ENCODE data around the gene LRBA.

The LRBA gene

DNA sequence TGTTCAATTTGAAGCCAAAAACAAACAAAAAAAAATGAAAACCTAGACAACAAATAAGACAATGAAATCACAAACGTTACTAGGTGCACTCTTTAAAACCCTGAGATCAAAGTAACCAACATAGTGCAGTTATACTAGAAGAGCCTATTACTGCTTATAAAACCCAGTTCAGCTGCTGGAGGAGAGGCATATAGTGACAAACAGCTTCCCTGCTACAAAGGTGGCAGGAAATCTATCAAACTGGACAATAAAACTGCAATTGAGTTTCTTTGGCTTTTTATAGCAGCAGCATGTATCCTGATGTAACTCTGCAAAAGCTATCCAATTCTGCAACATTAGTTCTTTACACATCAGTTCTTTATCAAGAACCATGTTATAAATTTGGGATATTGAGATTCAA, 155.6 kb downstream of the LRBA start:
- Histone ChIP-seq H3K9ac (ENCODE audit: low read length) (no peak overlapping the region), H3K4me1 (ENCODE audit: control insufficient read depth, insufficient read depth, low read depth, low read length) (no peaks in the 10 kb centered on the region), H2AK5ac (ENCODE audit: low read length, severe bottlenecking) (no peak overlapping the region), H3K4ac (ENCODE audit: low read depth in 1 of 2, low read length in 2 of 2) (no peak overlapping the region), H3K4me2 (ENCODE audit: low read length, poor library complexity, severe bottlenecking) (no peak overlapping the region), H3K79me1 (replicated peaks; ENCODE audit: low read length, poor library complexity, severe bottlenecking) (peaks cover 2% of the 10 kb centered on the region), H4K91ac (ENCODE audit: low read length) (no peak overlapping the region), H3K14ac (ENCODE audit: low read length in 2 of 2) (no peak overlapping the region), H3K27ac (ENCODE audit: low read length, poor library complexity, severe bottlenecking) (no peak overlapping the region), H3K9me3 (ENCODE audit: control insufficient read depth, low read length) (no peaks in the 10 kb centered on the region), H2BK15ac (ENCODE audit: low read depth, poor library complexity, severe bottlenecking) (no peak overlapping the region), H4K8ac (ENCODE audit: low read length) (no peak overlapping the region), H2BK12ac (ENCODE audit: low read length in 2 of 2) (no peak overlapping the region), H2BK120ac (ENCODE audit: low read depth, low read length) (no peak overlapping the region), H3K36me3 (ENCODE audit: control insufficient read depth in 1 of 2, insufficient read depth in 2 of 2, low read depth in 1 of 2, low read length in 2 of 2) (no peaks in the 10 kb centered on the region), H3K4me3 (ENCODE audit: insufficient read depth in 1 of 2, low read depth in 1 of 2, low read length in 2 of 2) (no peak overlapping the region), H3K23ac (ENCODE audit: low read length in 2 of 2) (no peak overlapping the region), H3K18ac (ENCODE audit: low read depth in 1 of 2, low read length in 2 of 2) (no peak overlapping the region), H2AFZ (ENCODE audit: low read depth, low read length) (no peak overlapping the region), H3K27me3 (ENCODE audit: control insufficient read depth in 1 of 2, insufficient read depth in 1 of 2, low read length in 2 of 2) (no peaks in the 10 kb centered on the region), H2BK5ac (ENCODE audit: low read depth, low read length, poor library complexity, severe bottlenecking) (no peak overlapping the region)
- no peak for DNase-seq
- 64% methylated on average over 1 of the region's 1 CpG for WGBS

DNA sequence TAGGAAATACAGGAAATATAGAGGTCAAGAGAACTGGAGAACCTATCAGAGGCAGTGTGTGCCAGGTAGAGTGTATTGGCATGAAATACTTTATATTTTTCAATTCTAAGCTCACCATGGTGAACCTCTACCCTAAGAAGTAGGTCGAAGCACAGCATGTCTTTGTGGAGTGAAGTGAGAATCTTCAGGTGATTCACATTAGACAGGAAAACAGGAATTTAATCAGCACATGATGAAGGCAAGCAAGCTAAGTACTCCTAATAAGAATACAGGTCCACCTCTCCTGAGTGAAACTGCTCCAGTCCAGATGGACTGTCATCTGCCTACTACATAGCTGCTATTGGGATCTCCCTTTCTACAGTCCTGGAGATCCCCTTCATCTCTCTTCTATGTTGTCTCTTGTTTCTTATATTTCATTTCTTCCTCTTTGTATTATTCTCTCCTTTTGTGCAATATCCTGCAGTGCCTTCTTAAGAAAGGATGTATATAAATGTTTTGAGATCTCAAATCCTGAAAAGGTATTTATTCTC, 159.0 kb downstream of the LRBA start:
- Histone ChIP-seq H3K4me2 (ENCODE audit: low read length, poor library complexity, severe bottlenecking) (no peak overlapping the region), H2BK15ac (ENCODE audit: low read depth, poor library complexity, severe bottlenecking) (no peak overlapping the region), H4K8ac (ENCODE audit: low read length) (no peak overlapping the region), H2AK5ac (ENCODE audit: low read length, severe bottlenecking) (no peak overlapping the region), H3K9ac (ENCODE audit: low read length) (no peak overlapping the region), H3K18ac (ENCODE audit: low read depth in 1 of 2, low read length in 2 of 2) (no peak overlapping the region), H2BK120ac (ENCODE audit: low read depth, low read length) (no peak overlapping the region), H2BK12ac (ENCODE audit: low read length in 2 of 2) (no peak overlapping the region), H3K23ac (ENCODE audit: low read length in 2 of 2) (no peak overlapping the region), H3K14ac (ENCODE audit: low read length in 2 of 2) (no peak overlapping the region), H3K27ac (ENCODE audit: low read length, poor library complexity, severe bottlenecking) (no peak overlapping the region), H3K4me3 (ENCODE audit: insufficient read depth in 1 of 2, low read depth in 1 of 2, low read length in 2 of 2) (no peak overlapping the region), H3K4ac (ENCODE audit: low read depth in 1 of 2, low read length in 2 of 2) (no peak overlapping the region), H4K91ac (ENCODE audit: low read length) (no peak overlapping the region), H2BK5ac (ENCODE audit: low read depth, low read length, poor library complexity, severe bottlenecking) (no peak overlapping the region), H2AFZ (ENCODE audit: low read depth, low read length) (no peak overlapping the region), H3K36me3 (ENCODE audit: control insufficient read depth in 1 of 2, insufficient read depth in 2 of 2, low read depth in 1 of 2, low read length in 2 of 2) (peaks cover 0 to 3% of the 10 kb centered on the region in 2 experiments), H3K4me1 (ENCODE audit: control insufficient read depth, insufficient read depth, low read depth, low read length) (no peaks in the 10 kb centered on the region), H3K79me1 (replicated peaks; ENCODE audit: low read length, poor library complexity, severe bottlenecking) (peaks cover 1% of the 10 kb centered on the region), H3K27me3 (ENCODE audit: control insufficient read depth in 1 of 2, insufficient read depth in 1 of 2, low read length in 2 of 2) (no peaks in the 10 kb centered on the region), H3K9me3 (ENCODE audit: control insufficient read depth, low read length) (no peaks in the 10 kb centered on the region)
- DNase-seq: no peak
- 100% methylated on average over 1 of the region's 1 CpG for WGBS

DNA sequence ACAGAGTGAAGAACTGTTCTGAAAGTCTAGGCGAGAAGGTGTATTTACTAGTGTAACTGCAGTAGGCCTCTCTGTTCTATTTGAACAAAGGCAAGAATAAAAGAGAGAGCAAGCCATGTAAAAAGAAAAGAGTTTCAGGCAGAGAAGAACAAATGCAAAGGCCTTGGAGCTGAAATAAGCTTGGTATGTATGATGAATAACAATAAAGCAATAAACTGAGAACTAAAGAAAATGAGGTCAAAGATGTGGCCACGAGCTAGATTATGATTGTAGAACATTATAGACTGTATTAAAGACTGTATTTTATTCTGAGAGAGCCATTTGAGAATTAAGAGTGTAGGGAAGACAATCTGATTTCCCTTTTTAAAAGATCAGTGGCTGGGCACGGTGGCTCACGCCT, 160.5 kb downstream of the LRBA start:
- Histone ChIP-seq H2AK5ac (ENCODE audit: low read length, severe bottlenecking) (no peak overlapping the region), H3K23ac (ENCODE audit: low read length in 2 of 2) (no peak overlapping the region), H2BK12ac (ENCODE audit: low read length in 2 of 2) (no peak overlapping the region), H4K91ac (ENCODE audit: low read length) (no peak overlapping the region), H2BK15ac (ENCODE audit: low read depth, poor library complexity, severe bottlenecking) (no peak overlapping the region), H3K4ac (ENCODE audit: low read depth in 1 of 2, low read length in 2 of 2) (no peak overlapping the region), H3K36me3 (ENCODE audit: control insufficient read depth in 1 of 2, insufficient read depth in 2 of 2, low read depth in 1 of 2, low read length in 2 of 2) (peaks cover 0 to 3% of the 10 kb centered on the region in 2 experiments), H2BK120ac (ENCODE audit: low read depth, low read length) (no peak overlapping the region), H3K18ac (ENCODE audit: low read depth in 1 of 2, low read length in 2 of 2) (no peak overlapping the region), H3K9ac (ENCODE audit: low read length) (no peak overlapping the region), H2BK5ac (ENCODE audit: low read depth, low read length, poor library complexity, severe bottlenecking) (no peak overlapping the region), H3K4me1 (ENCODE audit: control insufficient read depth, insufficient read depth, low read depth, low read length) (no peaks in the 10 kb centered on the region), H3K27me3 (ENCODE audit: control insufficient read depth in 1 of 2, insufficient read depth in 1 of 2, low read length in 2 of 2) (no peaks in the 10 kb centered on the region), H2AFZ (ENCODE audit: low read depth, low read length) (no peak overlapping the region), H3K4me3 (ENCODE audit: insufficient read depth in 1 of 2, low read depth in 1 of 2, low read length in 2 of 2) (no peak overlapping the region), H3K4me2 (ENCODE audit: low read length, poor library complexity, severe bottlenecking) (no peak overlapping the region), H3K27ac (ENCODE audit: low read length, poor library complexity, severe bottlenecking) (no peak overlapping the region), H3K79me1 (replicated peaks; ENCODE audit: low read length, poor library complexity, severe bottlenecking) (peaks cover 1% of the 10 kb centered on the region), H3K9me3 (ENCODE audit: control insufficient read depth, low read length) (no peaks in the 10 kb centered on the region), H4K8ac (ENCODE audit: low read length) (no peak overlapping the region), H3K14ac (ENCODE audit: low read length in 2 of 2) (no peak overlapping the region)
- DNase-seq: no peak
- 97% methylated on average over 4 of the region's 4 CpGs for WGBS

DNA sequence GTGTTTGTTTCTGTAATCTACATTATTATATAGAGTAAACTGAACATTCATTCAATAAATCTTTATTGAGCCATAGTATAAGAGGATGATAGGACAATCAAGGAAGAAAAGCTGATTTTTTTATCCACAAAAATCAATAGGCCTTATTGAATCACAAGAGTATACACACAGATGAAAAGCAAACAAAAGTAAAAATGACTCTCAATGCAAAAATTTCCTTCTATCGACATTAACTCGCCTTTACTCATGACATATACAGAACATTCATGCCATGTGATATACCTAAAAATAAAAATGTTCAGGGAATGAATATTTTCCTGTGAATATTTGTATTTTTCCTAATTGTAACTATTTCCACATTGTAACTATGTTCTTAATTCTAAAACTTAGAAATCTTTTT, 161.2 kb downstream of the LRBA start:
- no peak overlapping the region for H4K91ac ChIP-seq (ENCODE audit: low read length)
- H3K23ac ChIP-seq (ENCODE audit: low read length in 2 of 2): no peak overlapping the region
- H3K9ac ChIP-seq (ENCODE audit: low read length): no peak overlapping the region
- H2BK12ac ChIP-seq (ENCODE audit: low read length in 2 of 2): no peak overlapping the region
- H3K18ac ChIP-seq (ENCODE audit: low read depth in 1 of 2, low read length in 2 of 2): no peak overlapping the region
- peaks cover 1% of the 10 kb centered on the region for H3K79me1 ChIP-seq (replicated peaks; ENCODE audit: low read length, poor library complexity, severe bottlenecking)
- H2AFZ ChIP-seq (ENCODE audit: low read depth, low read length): no peak overlapping the region
- H3K4ac ChIP-seq (ENCODE audit: low read depth in 1 of 2, low read length in 2 of 2): no peak overlapping the region
- no peak overlapping the region for H3K14ac ChIP-seq (ENCODE audit: low read length in 2 of 2)
- 100% methylated on average over 1 of the region's 2 CpGs for WGBS
- no peak overlapping the region for H2BK5ac ChIP-seq (ENCODE audit: low read depth, low read length, poor library complexity, severe bottlenecking)
- H3K27ac ChIP-seq (ENCODE audit: low read length, poor library complexity, severe bottlenecking): no peak overlapping the region
- no peaks in the 10 kb centered on the region for H3K9me3 ChIP-seq (ENCODE audit: control insufficient read depth, low read length)
- DNase-seq: no peak
- H3K36me3 ChIP-seq (ENCODE audit: control insufficient read depth in 1 of 2, insufficient read depth in 2 of 2, low read depth in 1 of 2, low read length in 2 of 2): peaks cover 0 to 9% of the 10 kb centered on the region in 2 experiments
- no peak overlapping the region for H2BK15ac ChIP-seq (ENCODE audit: low read depth, poor library complexity, severe bottlenecking)
- H3K4me3 ChIP-seq (ENCODE audit: insufficient read depth in 1 of 2, low read depth in 1 of 2, low read length in 2 of 2): no peak overlapping the region
- H3K4me1 ChIP-seq (ENCODE audit: control insufficient read depth, insufficient read depth, low read depth, low read length): no peaks in the 10 kb centered on the region
- no peak overlapping the region for H4K8ac ChIP-seq (ENCODE audit: low read length)
- H2AK5ac ChIP-seq (ENCODE audit: low read length, severe bottlenecking): no peak overlapping the region
- no peak overlapping the region for H3K4me2 ChIP-seq (ENCODE audit: low read length, poor library complexity, severe bottlenecking)
- H3K27me3 ChIP-seq (ENCODE audit: control insufficient read depth in 1 of 2, insufficient read depth in 1 of 2, low read length in 2 of 2): no peaks in the 10 kb centered on the region
- H2BK120ac ChIP-seq (ENCODE audit: low read depth, low read length): no peak overlapping the region
